GM12878 (cell line): Measurements from ENCODE around the gene SLC45A3. TPM values are rescaled to one million over a fixed set of nuclear protein-coding genes. Genes with fewer than 3 reads are reported as not detected.

Experiments used
- ATAC-seq: fragments of 200-7000 bp; cut with Tn5 transposase; 3 replicates; pipeline ENCODE4 v1.9.1; 2020; ENCODE audit warnings: mild to moderate bottlenecking, moderate library complexity
- BruUV-seq: library from RNA; stranded (reverse); fragments of 400-500 nt; replicated peaks from 2 replicates; lab custom pipeline; 2021; lab: Mats Ljungman, UMichigan
- CTCF ChIA-PET: fragments of 300-600 bp; sonication (Branson Sonifier 250); formaldehyde crosslinking; extraction: SDS; loops from one replicate; lab custom pipeline; 2021; ENCODE audit warnings: inconsistent platforms; lab: Yijun Ruan, JAX
- POLR2A ChIA-PET: fragments of 350-600 bp; formaldehyde crosslinking; extraction: SDS; loops from one replicate; lab custom pipeline; 2021; ENCODE audit warnings: inconsistent platforms; lab: Charles Lee
- RAD21 ChIA-PET: fragments of 300-600 bp; sonication (Branson Sonifier 250); formaldehyde crosslinking; loops from one replicate; lab custom pipeline; 2023; ENCODE audit warnings: antibody characterized with exemption; ENCODE audit not compliant: unreplicated experiment; lab: Charles Lee
- SMC1A ChIA-PET: fragments of 300-600 bp; sonication (Branson Sonifier 250); formaldehyde crosslinking; loops from one replicate; lab custom pipeline; 2023; ENCODE audit not compliant: unreplicated experiment, uncharacterized antibody; lab: Charles Lee
- DNase-seq: peaks from one replicate; pipeline ENCODE4 v3.0.0-alpha.2; 2011; ENCODE audit warnings: low read depth, low spot score
- FAIRE-seq: peaks from 3 replicates; lab custom pipeline; 2011; peaks lifted over from hg19 to GRCh38; lab: Jason Lieb, UNC
- H2AFZ ChIP-seq: 2 replicates; pipeline ENCODE4 v1.6.0; 2011; ENCODE audit warnings: low read depth, low read length, control low read depth; ENCODE audit not compliant: control insufficient read depth
- H3K27ac ChIP-seq: 2 replicates; pipeline ENCODE4 v1.5.1; 2011; ENCODE audit warnings: control low read depth; ENCODE audit not compliant: control insufficient read depth, insufficient read depth
- H3K27me3 ChIP-seq, 2 experiments: replicated peaks in 1 of 2; 2 replicates each; pipeline versions ENCODE4 v1.6.0 to v1.6.1; 2011; ENCODE audit warnings: low read length in 1 of 2; ENCODE audit not compliant: control insufficient read depth in 2 of 2, insufficient read depth in 2 of 2
- H3K36me3 ChIP-seq, 2 experiments: 2 replicates each; pipeline ENCODE4 v1.5.1; 2011; ENCODE audit warnings: low read length in 1 of 2; ENCODE audit not compliant: control insufficient read depth in 2 of 2, insufficient read depth in 2 of 2
- H3K4me1 ChIP-seq: 2 replicates; pipeline ENCODE4 v1.6.1; 2011; ENCODE audit warnings: mild to moderate bottlenecking, low read length, moderate library complexity, mixed read lengths; ENCODE audit not compliant: control insufficient read depth, insufficient read depth
- H3K4me2 ChIP-seq: 2 replicates; pipeline ENCODE4 v1.6.0; 2011; ENCODE audit warnings: control low read depth; ENCODE audit not compliant: control insufficient read depth, insufficient read depth
- H3K4me3 ChIP-seq: fragments of 200-600 bp; sonication (generic); 2 replicates; pipeline ENCODE4 v1.5.1; 2016
- H3K79me2 ChIP-seq: 2 replicates; pipeline ENCODE4 v1.6.0; 2011; ENCODE audit warnings: low read length; ENCODE audit not compliant: control insufficient read depth, insufficient read depth
- H3K9ac ChIP-seq: 2 replicates; pipeline ENCODE4 v1.8.0; 2011; ENCODE audit warnings: low read length, control low read depth, mixed read lengths; ENCODE audit not compliant: control insufficient read depth, insufficient read depth
- H3K9me3 ChIP-seq: replicated peaks from 3 replicates; pipeline ENCODE4 v1.5.1; 2011; ENCODE audit warnings: mild to moderate bottlenecking, low read length; ENCODE audit not compliant: control insufficient read depth, insufficient read depth
- H4K20me1 ChIP-seq: 2 replicates; pipeline ENCODE4 v1.6.0; 2011; ENCODE audit not compliant: control insufficient read depth, insufficient read depth
- ASH2L ChIP-seq: fragments of 300-600, 200-600 bp; sonication (generic); IDR thresholded peaks from 2 replicates; pipeline ENCODE4 v1.6.1; 2017; ENCODE audit warnings: low read depth, mild to moderate bottlenecking, borderline replicate concordance
- ATF7 ChIP-seq: fragments of 450-650 bp; IDR thresholded peaks from 2 replicates; pipeline ENCODE4 v1.6.1; 2016; ENCODE audit warnings: low read depth, mild to moderate bottlenecking
- IKZF1 ChIP-seq: fragments of 450-650 bp; conservative IDR thresholded peaks from 2 replicates; pipeline ENCODE4 v1.6.1; 2017; ENCODE audit warnings: antibody characterized with exemption, mild to moderate bottlenecking
- POU2F2 ChIP-seq: IDR thresholded peaks from 3 replicates; pipeline ENCODE4 v1.6.1; 2011; ENCODE audit warnings: low read depth, mild to moderate bottlenecking, low read length, borderline replicate concordance
- RB1 ChIP-seq: fragments of 450-650 bp; formaldehyde crosslinking; IDR thresholded peaks from 2 replicates; pipeline ENCODE4 v1.6.1; 2017; ENCODE audit warnings: mild to moderate bottlenecking, borderline replicate concordance
- WGBS: methylation state at CpG from one replicate; pipeline ENCODE4 v1.1.6; 2016; ENCODE audit warnings: low lambda C conversion rate; ENCODE audit not compliant: insufficient replicate concordance, insufficient coverage; ENCODE audit errors: missing lambda C conversion rate; 5-methylcytosine and 5-hydroxymethylcytosine counted together
- in situ Hi-C: fragments of 300-500 bp; cut with MboI; formaldehyde crosslinking; loops from 9 replicates; pipeline ENCODE4 v1.14.3; 2018; ENCODE audit warnings: mixed read lengths
- intact Hi-C: fragments of 100-400 bp; cut with micrococcal nuclease; formaldehyde crosslinking; loops from one replicate; pipeline ENCODE4 v1.14.2; 2022; ENCODE audit not compliant: unreplicated experiment
- polyA plus RNA-seq, 11 experiments: library from polyadenylated mRNA; depleted of rRNA in 4 of 11; unstranded in 6 of 11; stranded (reverse) in 5 of 11; fragments of >200 nt; fragmentation: Nextera tagmentation in 4 of 11; fragmentation: Illumina TruSeq in 1 of 11; extraction: Ambion mirVana in 4 of 11; extraction: Trizol in 1 of 11; gene quantifications; 1 replicate in 1 of 11; 2 replicates in 10 of 11; pipeline versions ENCODE4 v1.2.1 to v1.2.3, GENCODE V29; 2011 to 2016; ENCODE audit warnings: inconsistent platforms in 2 of 11, missing spikeins in 2 of 11, low read depth in 1 of 11
- total RNA-seq, 4 experiments: library from RNA; depleted of rRNA in 3 of 4; stranded (reverse); fragments of >200 nt in 3 of 4; fragmentation: Illumina TruSeq in 1 of 4; extraction: Trizol in 1 of 4; gene quantifications; 2 replicates each; pipeline versions ENCODE4 v1.2.1 to v1.2.3, GENCODE V29; 2013 to 2021
- TF ChIP-seq, protein P1 (sequence below): fragments of 150-350 bp; IDR thresholded peaks from 2 replicates; pipeline ENCODE4 v1.6.1; 2016; ENCODE audit warnings: low read depth, low read length
- TF ChIP-seq, protein P2 (sequence below): IDR thresholded peaks from 2 replicates; pipeline ENCODE4 v1.6.1; 2012; ENCODE audit warnings: low read depth, low read length, improper control_type of control experiment

SLC45A3 gene
- total and polyA plus RNA-seq, 10 of the 15 experiments (the other 5 are each of a cell fraction or from before 2014, with no cell fraction given): 0.26 to 10.3 (median 4.1) TPM

DNA sequence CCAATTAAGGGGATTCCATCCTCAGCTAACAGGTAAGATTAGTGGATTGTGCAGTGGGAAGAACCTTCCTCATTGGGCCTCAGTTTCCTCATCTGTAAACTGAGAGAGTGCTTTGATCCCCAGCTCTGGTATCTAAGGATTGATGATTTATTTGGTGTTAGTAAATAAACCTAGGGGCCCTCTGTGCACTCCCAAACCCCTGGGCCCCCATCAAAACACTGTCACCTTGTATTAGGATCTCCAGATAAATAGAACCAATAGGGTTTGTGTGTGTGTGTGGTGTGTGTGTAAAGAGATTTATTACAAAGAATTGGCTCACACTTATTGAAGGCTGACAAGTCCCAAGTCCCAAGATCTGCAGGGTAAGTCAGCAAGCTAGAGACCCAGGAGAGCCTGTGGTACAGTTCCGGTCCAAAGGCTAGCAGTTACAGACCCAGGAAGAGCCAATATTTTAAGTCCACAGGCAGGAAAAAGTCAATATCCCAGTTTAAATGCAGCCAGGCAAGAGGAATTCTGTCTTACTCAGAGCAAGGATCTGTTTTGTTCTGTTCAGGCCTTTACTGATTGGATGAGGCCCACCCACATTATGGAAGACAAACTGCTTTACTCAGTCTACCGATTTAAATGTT is 37.5 kb downstream of the SLC45A3 start:
- H2AFZ ChIP-seq: no peak overlapping the region
- ChIA-PET SMC1A (interaction anchor here (0.7 to 12.6 kb wide), 4 partner anchors 10 to 334 kb away, joined by 3 to 118 read pairs (median 8); partner anchors contain the start of gene ELK4), RAD21 (interaction anchor here (1.1 to 2.0 kb wide), 3 partner anchors 17 to 68 kb away, joined by 3 to 5 read pairs (median 3); no protein-coding TSS in a partner anchor), POLR2A (interaction anchor here (1.5 kb wide), 2 partner anchors 10 to 49 kb away, joined by 4 to 6 read pairs; partner anchors contain the start of gene ELK4), CTCF (interaction anchor here (0.6 to 10.2 kb wide), 9 partner anchors 11 to 342 kb away, joined by 3 to 105 read pairs (median 6); partner anchors contain the start of gene ELK4)
- ATAC-seq (no peak), FAIRE-seq (no peak), DNase-seq (no peak)
- H3K36me3 ChIP-seq: no peaks in the 10 kb centered on the region
- H3K4me1 ChIP-seq: no peaks in the 10 kb centered on the region
- no peak for TF ChIP-seq POU2F2
- no peak for TF ChIP-seq RB1
- TF ChIP-seq ASH2L: no peak
- TF ChIP-seq IKZF1: no peak
- TF ChIP-seq ATF7: no peak
- TF ChIP-seq, protein P1, sequence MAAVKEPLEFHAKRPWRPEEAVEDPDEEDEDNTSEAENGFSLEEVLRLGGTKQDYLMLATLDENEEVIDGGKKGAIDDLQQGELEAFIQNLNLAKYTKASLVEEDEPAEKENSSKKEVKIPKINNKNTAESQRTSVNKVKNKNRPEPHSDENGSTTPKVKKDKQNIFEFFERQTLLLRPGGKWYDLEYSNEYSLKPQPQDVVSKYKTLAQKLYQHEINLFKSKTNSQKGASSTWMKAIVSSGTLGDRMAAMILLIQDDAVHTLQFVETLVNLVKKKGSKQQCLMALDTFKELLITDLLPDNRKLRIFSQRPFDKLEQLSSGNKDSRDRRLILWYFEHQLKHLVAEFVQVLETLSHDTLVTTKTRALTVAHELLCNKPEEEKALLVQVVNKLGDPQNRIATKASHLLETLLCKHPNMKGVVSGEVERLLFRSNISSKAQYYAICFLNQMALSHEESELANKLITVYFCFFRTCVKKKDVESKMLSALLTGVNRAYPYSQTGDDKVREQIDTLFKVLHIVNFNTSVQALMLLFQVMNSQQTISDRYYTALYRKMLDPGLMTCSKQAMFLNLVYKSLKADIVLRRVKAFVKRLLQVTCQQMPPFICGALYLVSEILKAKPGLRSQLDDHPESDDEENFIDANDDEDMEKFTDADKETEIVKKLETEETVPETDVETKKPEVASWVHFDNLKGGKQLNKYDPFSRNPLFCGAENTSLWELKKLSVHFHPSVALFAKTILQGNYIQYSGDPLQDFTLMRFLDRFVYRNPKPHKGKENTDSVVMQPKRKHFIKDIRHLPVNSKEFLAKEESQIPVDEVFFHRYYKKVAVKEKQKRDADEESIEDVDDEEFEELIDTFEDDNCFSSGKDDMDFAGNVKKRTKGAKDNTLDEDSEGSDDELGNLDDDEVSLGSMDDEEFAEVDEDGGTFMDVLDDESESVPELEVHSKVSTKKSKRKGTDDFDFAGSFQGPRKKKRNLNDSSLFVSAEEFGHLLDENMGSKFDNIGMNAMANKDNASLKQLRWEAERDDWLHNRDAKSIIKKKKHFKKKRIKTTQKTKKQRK: no peak
- TF ChIP-seq, protein P2, sequence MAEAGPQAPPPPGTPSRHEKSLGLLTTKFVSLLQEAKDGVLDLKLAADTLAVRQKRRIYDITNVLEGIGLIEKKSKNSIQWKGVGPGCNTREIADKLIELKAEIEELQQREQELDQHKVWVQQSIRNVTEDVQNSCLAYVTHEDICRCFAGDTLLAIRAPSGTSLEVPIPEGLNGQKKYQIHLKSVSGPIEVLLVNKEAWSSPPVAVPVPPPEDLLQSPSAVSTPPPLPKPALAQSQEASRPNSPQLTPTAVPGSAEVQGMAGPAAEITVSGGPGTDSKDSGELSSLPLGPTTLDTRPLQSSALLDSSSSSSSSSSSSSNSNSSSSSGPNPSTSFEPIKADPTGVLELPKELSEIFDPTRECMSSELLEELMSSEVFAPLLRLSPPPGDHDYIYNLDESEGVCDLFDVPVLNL: no peak
- H3K4me3 ChIP-seq: no peak overlapping the region
- no peak overlapping the region for H3K4me2 ChIP-seq
- no TSS peak for BruUV-seq
- intact Hi-C loops: no loop called here
- H3K27ac ChIP-seq: no peak overlapping the region
- WGBS: 93% methylated on average over 2 of the region's 2 CpGs
- no peaks in the 10 kb centered on the region for H3K27me3 ChIP-seq
- no peaks in the 10 kb centered on the region for H3K9me3 ChIP-seq
- H3K9ac ChIP-seq: no peak overlapping the region
- in situ Hi-C loops: no loop called here
- no peaks in the 10 kb centered on the region for H4K20me1 ChIP-seq
- H3K79me2 ChIP-seq: no peaks in the 10 kb centered on the region
